GM18498 (cell line): ENCODE results near the gene AGPS.
"Not testable (repeated sequence)": the region's sequence is repeated elsewhere in the genome, so short reads cannot be mapped to it uniquely, and the experiment has no call there.

ENCODE experiments used
- ATAC-seq: cut with Tn5 transposase; IDR thresholded peaks from one replicate; pipeline ENCODE4 v1.9.1; 2021; ENCODE audit warnings: mild to moderate bottlenecking, moderate library complexity; ENCODE audit not compliant: unreplicated experiment

AGPS gene

DNA sequence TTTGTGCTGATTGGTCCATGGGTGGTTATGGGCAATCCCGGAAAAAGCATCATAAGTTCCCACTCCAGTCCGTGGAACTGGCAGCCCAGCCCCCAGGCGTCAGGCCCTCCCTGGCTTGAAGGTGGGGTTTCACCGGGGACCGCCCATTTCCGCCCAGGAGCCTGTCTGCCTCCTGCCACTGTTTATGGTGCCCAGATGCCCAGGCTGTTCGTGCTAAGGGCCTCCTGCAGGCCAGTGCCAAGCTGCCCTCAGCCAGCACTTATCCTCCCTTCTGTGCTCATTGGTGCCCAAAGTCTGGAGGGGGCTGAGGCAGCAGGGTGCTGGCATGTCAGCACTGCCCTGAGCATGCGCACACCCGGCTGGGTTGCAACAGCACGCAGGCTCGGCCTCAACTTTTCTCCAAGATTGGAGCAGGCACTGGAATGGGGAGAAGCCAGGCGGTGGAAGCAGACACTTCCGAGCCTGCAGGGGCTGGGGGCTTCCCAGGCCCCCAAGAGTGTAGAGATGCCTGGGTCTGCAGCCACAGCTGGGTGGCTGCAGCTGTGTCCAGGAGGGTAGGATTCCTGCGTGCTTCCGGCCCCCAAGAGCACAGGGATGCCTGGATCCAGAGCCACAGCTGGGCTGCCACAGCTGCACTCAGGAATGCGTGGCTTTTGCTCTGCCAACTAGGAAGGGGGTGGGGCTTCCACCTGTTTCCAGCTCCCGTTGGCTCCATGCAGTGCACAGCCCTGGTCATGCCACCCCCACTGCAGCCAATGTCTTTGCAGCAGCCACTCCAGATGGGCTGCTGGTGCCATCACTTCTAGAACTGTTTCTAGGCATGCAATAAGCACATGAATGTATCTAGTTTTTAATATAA lies 74.0 kb downstream of the AGPS start:
- no peak for ATAC-seq

DNA sequence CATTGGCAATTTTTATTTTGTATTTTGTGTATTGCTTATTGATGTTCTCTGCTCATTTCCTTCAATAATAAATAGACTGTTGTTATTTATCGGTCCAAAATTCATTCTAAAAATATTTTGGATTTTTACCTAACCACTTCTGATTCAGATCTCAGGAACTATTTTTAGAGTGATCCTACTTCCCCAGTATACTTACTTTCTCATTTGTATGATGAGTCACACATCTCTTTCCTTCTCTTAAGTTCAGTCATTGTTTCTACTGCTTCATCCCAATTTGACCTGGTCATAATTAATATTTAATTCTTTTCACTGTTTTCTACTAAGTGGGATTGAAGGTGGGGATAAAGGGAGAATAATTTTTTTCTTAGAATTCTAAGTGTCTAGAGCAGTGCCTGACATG lies 75.1 kb downstream of the AGPS start:
- no peak for ATAC-seq

GRCh38 chr2:177471990-177472389 lies 79.4 kb downstream of the AGPS start:
- ATAC-seq: no peak

GRCh38 chr2:177474301-177474700 lies 81.7 kb downstream of the AGPS start:
- ATAC-seq: no peak

GRCh38 chr2:177474998-177475397 lies 82.4 kb downstream of the AGPS start:
- no peak for ATAC-seq

- no peak for ATAC-seq
These were observed 84.3 kb downstream of the AGPS start for GRCh38 chr2:177476897-177477296.

GRCh38 chr2:177478029-177478428 lies 85.5 kb downstream of the AGPS start:
- ATAC-seq: no peak

DNA sequence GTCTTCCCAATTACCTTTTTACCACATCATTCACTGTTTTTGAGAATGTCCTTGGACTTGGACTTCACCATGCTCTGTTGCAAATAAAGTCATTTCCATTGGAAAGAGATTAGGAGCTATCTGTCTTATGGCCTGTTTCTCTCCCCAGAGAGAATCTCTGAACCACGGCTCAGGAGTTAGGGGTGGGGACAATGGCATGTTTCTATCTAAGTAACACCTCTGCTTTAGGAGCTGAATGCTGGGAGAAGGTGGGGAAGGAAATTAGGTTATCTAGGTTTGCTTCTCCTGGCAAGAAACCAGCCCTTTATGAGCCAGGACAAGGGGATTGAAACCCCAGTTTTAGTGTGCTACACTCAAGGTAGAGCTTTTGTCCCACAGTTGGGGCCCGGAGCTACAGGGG lies 86.3 kb downstream of the AGPS start:
- no peak for ATAC-seq

- no peak for ATAC-seq
These were observed 89.6 kb downstream of the AGPS start for GRCh38 chr2:177482195-177482594.

DNA sequence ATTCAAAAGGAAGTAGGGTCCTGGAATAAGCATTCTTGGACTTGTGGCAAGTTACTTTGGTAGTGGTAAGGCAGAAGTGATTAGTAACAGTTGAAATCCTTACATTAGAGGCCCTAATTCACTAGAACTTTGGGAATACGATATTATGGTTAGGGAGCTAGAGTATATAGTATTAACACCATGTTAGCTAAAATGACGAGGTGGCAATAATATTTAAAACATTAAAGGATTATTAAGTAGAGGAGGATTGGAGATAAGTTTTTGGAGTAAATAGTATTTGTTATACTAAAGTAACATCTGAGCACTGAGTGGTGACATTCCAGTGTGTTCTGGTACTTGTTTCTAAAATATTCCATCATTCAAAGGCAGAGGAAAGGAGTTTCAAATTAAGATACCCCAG lies 91.0 kb downstream of the AGPS start:
- no peak for ATAC-seq

- ATAC-seq: no peak
These were observed 91.7 kb downstream of the AGPS start for GRCh38 chr2:177484180-177484795.

DNA sequence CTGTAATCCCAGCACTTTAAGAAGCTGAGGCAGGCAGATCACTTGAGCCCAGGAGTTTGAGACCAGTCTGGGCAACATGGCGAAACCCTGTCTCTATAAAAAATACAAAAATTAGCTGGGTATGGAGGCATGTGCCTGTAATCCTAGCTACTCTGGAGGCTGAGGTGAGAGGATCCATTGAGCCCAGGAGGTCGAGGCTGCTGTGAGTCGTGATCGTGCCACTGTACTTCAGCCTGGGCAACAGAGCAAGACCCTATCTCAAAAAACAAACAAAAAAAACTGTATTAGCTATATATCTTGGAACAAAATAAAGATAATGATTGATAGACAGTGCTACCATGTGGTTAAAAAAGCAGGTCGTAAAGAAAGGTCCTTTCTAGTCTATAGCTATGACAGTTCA lies 93.1 kb downstream of the AGPS start:
- ATAC-seq: not testable (repeated sequence)

- no peak for ATAC-seq
These were observed 97.2 kb downstream of the AGPS start for GRCh38 chr2:177489719-177490301.

DNA sequence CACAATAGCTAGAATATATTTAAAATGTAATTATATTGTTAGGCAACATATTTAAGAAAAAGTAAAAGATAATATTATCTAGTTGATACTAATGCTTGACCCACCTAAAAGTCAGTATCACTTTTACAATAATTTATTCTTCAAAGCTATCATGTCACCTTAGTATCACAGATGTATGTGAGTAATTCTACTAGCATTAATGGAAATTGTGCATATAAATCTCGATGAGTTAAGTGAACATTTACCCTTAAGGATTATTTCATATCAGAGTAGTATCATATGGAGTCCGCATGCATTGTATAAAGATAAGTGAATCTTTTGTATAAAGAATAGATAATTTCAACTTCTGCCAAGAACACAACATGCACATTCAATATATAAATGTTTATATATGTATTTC lies 103.4 kb downstream of the AGPS start:
- no peak for ATAC-seq

- no peak for ATAC-seq
These were observed 104.3 kb downstream of the AGPS start for GRCh38 chr2:177496921-177497320.

DNA sequence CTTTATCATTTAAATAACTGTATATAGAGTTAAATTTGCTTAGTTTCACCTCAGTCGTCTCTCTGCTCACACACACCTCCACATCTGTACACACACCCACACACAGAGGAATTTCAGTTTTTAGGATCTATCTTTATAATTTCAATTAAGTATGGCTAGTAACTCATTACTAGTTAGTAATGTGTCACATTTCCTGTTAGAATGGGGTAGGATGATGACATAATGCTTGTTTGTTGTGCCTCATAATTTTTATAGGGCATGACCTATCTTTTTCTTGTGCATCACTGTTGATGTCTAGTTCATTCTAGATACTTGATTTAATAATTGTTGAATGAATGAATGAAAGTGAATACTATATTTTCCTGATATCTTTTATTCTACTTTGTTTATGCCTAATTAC lies 108.6 kb downstream of the AGPS start:
- no peak for ATAC-seq

GRCh38 chr2:177506505-177506904 lies 113.9 kb downstream of the AGPS start:
- ATAC-seq: no peak

- ATAC-seq: no peak
These were observed 114.4 kb downstream of the AGPS start for GRCh38 chr2:177506998-177507397.

GRCh38 chr2:177516824-177517544 lies 124.4 kb downstream of the AGPS start:
- no peak for ATAC-seq

GRCh38 chr2:177518754-177519153 lies 126.2 kb downstream of the AGPS start:
- no peak for ATAC-seq

DNA sequence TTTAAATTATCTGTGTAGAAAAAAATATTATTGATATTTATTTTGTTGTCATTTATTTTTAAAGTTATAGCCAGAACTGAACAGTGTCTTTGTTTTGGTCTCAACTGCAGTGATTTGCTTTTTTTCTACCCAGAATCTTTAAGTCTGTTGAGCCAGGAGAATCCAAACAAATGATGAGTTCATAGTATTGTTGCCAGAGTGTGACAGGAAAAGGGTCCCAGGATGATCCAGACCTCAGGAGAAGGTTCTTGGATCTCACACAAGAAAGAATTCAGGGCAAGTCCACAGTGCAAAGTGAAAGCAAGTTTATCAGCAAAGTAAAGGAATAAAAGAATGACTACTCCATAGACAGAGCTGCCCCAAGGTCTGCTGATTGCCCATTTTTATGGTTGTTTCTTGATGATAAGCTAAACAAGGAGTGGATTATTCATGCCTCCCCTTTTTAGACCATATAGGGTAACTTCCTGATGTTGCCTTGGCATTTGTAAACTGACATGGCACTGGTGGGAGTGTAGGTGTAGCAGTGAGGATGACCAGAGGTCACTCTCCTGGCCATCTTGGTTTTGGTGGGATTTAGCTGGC lies 127.1 kb downstream of the AGPS start:
- ATAC-seq: no peak
